ENCODE measurements around the gene WDR93.
A peak's percentile ranks its signal among the peaks of the same experiment; 100 is the strongest.

WDR93 gene

GRCh38 chr15:89690276-89691218 is at the start of gene WDR93, which contains the start of gene PEX11A:
Gene WDR93, plus strand, starts transcription at chr15:89690811. Its CDS starts 10,936 bp downstream, at chr15:89701747.
Gene PEX11A, minus strand, starts transcription at chr15:89690754. Its CDS starts 122 bp downstream, at chr15:89690632.
- peak; percentile 83 for DNase-seq

- no peak for DNase-seq
These were observed 49.6 kb upstream of the WDR93 start for GRCh38 chr15:89641053-89641452.

GRCh38 chr15:89642106-89642505 is 48.5 kb upstream of the WDR93 start:
- DNase-seq = no peak

GRCh38 chr15:89645680-89646079 is 44.9 kb upstream of the WDR93 start:
- no peak for DNase-seq

- no peak for DNase-seq
These were observed 44.0 kb upstream of the WDR93 start for GRCh38 chr15:89646416-89647141.

- peak; percentile 35 for DNase-seq
These were observed 43.3 kb upstream of the WDR93 start for GRCh38 chr15:89647191-89647851.

- no peak for DNase-seq
These were observed 42.3 kb upstream of the WDR93 start for GRCh38 chr15:89648106-89649012.

- no peak for DNase-seq
These were observed 41.5 kb upstream of the WDR93 start for GRCh38 chr15:89649013-89649625.

GRCh38 chr15:89649716-89650115 is 40.9 kb upstream of the WDR93 start:
- DNase-seq = no peak

GRCh38 chr15:89652131-89652530 is 38.5 kb upstream of the WDR93 start:
- DNase-seq = no peak

- DNase-seq = no peak
These were observed 37.9 kb upstream of the WDR93 start for GRCh38 chr15:89652666-89653065.

- no peak for DNase-seq
These were observed 37.0 kb upstream of the WDR93 start for GRCh38 chr15:89653578-89653977.

GRCh38 chr15:89654301-89654761 is 36.3 kb upstream of the WDR93 start:
- DNase-seq = no peak

- DNase-seq = no peak
These were observed 35.5 kb upstream of the WDR93 start, which contains the start of gene KIF7 for GRCh38 chr15:89654847-89655805. Gene KIF7, minus strand, starts transcription at chr15:89655467. Its CDS starts 2,537 bp downstream, at chr15:89652930.

- no peak for DNase-seq
These were observed 34.3 kb upstream of the WDR93 start for GRCh38 chr15:89656116-89656815.

- DNase-seq = no peak
These were observed 32.9 kb upstream of the WDR93 start for GRCh38 chr15:89657686-89658200.

- DNase-seq = no peak
These were observed 31.3 kb upstream of the WDR93 start for GRCh38 chr15:89659295-89659694.

GRCh38 chr15:89660556-89660955 is 30.1 kb upstream of the WDR93 start:
- DNase-seq = no peak

Measured in CD4-positive, alpha-beta T cell treated with Interleukin-15 for 1 hour (primary cell).